ENCODE data around the gene LSAMP.

- no peak for TF ChIP-seq CTCF (IDR thresholded peaks at IDR 0.05; ENCODE audit: extremely low read depth in 1 of 2, insufficient read depth in 1 of 2, low read depth in 1 of 2, low read length in 2 of 2)
- no peak for TF ChIP-seq POLR2AphosphoS5 (IDR thresholded peaks at IDR 0.05; ENCODE audit: insufficient read depth, low read depth, low read length)
- TF ChIP-seq POLR2A (IDR thresholded peaks at IDR 0.05; ENCODE audit: low read depth, low read length) = no peak
- no peak for TF ChIP-seq EZH2 (IDR thresholded peaks at IDR 0.05; ENCODE audit: borderline replicate concordance, low read depth, low read length, severe bottlenecking)
These were observed 631.3 kb downstream of the LSAMP start for GRCh38 chr3:115814006-115814405.
